HAP-1 (cell line): Measurements from ENCODE around the gene LILRB4.
"Not testable (repeated sequence)": the region's sequence is repeated elsewhere in the genome, so short reads cannot be mapped to it uniquely, and the experiment has no call there.

ENCODE experiments used
- DNase-seq, 2 experiments: peaks; one replicate each; pipeline ENCODE4 v3.0.0-alpha.2; 2016 to 2020; ENCODE audit warnings: low spot score in 2 of 2
- H3K27me3 ChIP-seq: fragments of 250-450 bp; sonication (Bioruptor Pico); 2 replicates; pipeline ENCODE4 v1.5.1; 2020; ENCODE audit warnings: low read depth, mild to moderate bottlenecking, moderate library complexity
- H3K36me3 ChIP-seq: fragments of 250-450 bp; sonication (Bioruptor Pico); replicated peaks from 2 replicates; pipeline ENCODE4 v1.5.1; 2020; ENCODE audit warnings: mild to moderate bottlenecking
- H3K4me1 ChIP-seq: fragments of 250-450 bp; sonication (Bioruptor Pico); 2 replicates; pipeline ENCODE4 v1.5.1; 2020; ENCODE audit warnings: mild to moderate bottlenecking
- H3K4me3 ChIP-seq: fragments of 250-450 bp; sonication (Bioruptor Pico); 2 replicates; pipeline ENCODE4 v1.5.1; 2020; ENCODE audit warnings: mild to moderate bottlenecking, moderate library complexity
- H3K9me3 ChIP-seq: fragments of 250-450 bp; sonication (Bioruptor Pico); 2 replicates; pipeline ENCODE4 v1.5.1; 2020; ENCODE audit warnings: mild to moderate bottlenecking, moderate library complexity
- in situ Hi-C: fragments of 300-500 bp; cut with MboI; formaldehyde crosslinking; loops from 3 replicates; pipeline ENCODE4 v1.14.3; 2020; ENCODE audit warnings: low sequenced_read_pairs, inconsistent platforms, mixed read lengths

Gene LILRB4

DNA sequence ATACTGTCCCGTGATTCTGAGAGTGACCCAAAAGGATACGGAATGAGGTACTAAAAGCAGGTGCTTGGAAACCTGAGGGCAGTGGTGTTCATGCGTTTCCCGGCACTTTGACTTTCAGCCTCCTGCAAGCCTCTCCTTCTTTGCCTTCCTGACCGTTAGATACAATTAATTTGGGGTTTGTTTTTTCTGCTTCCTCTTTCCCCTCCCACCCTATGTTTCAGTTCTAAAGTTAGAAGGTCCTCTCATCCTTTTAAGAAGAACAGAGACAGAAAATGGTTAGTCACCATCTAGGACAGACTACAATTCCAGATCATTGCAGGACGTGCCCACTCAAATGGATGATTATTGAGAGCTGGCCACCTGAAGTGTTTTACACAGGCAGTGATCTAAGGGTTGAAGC lies 1.8 kb upstream of the LILRB4 start:
- DNase-seq = no peak
- H3K36me3 ChIP-seq = no peaks in the 10 kb centered on the region
- no peaks in the 10 kb centered on the region for H3K9me3 ChIP-seq
- no peaks in the 10 kb centered on the region for H3K4me1 ChIP-seq
- in situ Hi-C loops = no loop called here
- no peaks in the 10 kb centered on the region for H3K27me3 ChIP-seq
- H3K4me3 ChIP-seq = no peak overlapping the region

GRCh38 chr19:54661846-54662481 lies 821 bp upstream of the LILRB4 start:
- H3K9me3 ChIP-seq = no peaks in the 10 kb centered on the region
- no peaks in the 10 kb centered on the region for H3K27me3 ChIP-seq
- DNase-seq = no peak
- no peaks in the 10 kb centered on the region for H3K36me3 ChIP-seq
- H3K4me1 ChIP-seq = no peaks in the 10 kb centered on the region
- in situ Hi-C loops = no loop called here
- no peak overlapping the region for H3K4me3 ChIP-seq

DNA sequence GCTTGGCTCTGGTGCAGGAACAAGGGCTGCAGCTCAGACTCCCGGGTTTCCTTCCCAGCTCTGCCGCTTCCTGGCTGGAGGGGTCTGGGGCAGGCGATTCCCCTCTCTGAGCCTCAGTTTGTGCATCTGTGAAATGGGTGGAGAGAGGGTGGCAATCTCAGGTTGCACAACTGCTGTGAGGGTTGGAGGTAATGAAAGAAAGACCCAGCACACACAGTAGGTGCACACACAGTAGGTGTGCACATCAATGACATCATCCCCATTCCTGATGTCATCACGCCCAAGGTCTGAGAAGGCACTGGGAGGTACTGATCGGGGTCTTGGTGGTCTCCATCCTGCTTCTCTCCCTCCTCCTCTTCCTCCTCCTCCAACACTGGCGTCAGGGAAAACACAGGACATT lies 2.7 kb downstream of the LILRB4 start:
- DNase-seq = no peak
- no peaks in the 10 kb centered on the region for H3K4me1 ChIP-seq
- H3K9me3 ChIP-seq = no peaks in the 10 kb centered on the region
- in situ Hi-C loops = no loop called here
- H3K27me3 ChIP-seq = no peaks in the 10 kb centered on the region
- H3K36me3 ChIP-seq = no peaks in the 10 kb centered on the region
- H3K4me3 ChIP-seq = no peak overlapping the region

DNA sequence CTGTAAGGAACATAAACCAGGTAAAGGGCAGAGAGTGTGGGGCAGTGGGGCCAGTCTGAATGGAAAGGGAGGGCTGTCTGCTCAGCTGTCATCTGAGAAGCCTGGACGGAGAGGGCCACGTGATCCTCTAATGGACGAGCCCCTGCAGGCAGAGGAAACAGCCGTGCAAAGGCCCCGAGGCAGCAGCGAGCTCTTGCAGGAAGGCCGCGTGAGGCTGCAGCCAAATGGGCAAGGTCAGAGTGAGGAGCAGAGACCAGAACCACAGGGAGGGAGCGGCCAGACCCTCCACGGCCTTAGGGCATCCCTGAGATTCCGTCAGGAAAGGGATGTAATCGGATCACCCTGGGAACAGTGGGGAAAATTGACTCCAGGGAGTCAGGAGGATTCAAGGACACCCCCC lies 4.4 kb downstream of the LILRB4 start:
- DNase-seq = no peak
- no peaks in the 10 kb centered on the region for H3K4me1 ChIP-seq
- no peaks in the 10 kb centered on the region for H3K9me3 ChIP-seq
- no peak overlapping the region for H3K4me3 ChIP-seq
- H3K36me3 ChIP-seq = no peaks in the 10 kb centered on the region
- H3K27me3 ChIP-seq = no peaks in the 10 kb centered on the region
- in situ Hi-C loops = no loop called here

- in situ Hi-C loops = no loop called here
- H3K27me3 ChIP-seq = no peaks in the 10 kb centered on the region
- H3K4me1 ChIP-seq = no peaks in the 10 kb centered on the region
- DNase-seq = no peak
- no peaks in the 10 kb centered on the region for H3K9me3 ChIP-seq
- H3K36me3 ChIP-seq = no peaks in the 10 kb centered on the region
- H3K4me3 ChIP-seq = no peak overlapping the region
Measured at GRCh38 chr19:54668353-54668752, 5.6 kb downstream of the LILRB4 start.

DNA sequence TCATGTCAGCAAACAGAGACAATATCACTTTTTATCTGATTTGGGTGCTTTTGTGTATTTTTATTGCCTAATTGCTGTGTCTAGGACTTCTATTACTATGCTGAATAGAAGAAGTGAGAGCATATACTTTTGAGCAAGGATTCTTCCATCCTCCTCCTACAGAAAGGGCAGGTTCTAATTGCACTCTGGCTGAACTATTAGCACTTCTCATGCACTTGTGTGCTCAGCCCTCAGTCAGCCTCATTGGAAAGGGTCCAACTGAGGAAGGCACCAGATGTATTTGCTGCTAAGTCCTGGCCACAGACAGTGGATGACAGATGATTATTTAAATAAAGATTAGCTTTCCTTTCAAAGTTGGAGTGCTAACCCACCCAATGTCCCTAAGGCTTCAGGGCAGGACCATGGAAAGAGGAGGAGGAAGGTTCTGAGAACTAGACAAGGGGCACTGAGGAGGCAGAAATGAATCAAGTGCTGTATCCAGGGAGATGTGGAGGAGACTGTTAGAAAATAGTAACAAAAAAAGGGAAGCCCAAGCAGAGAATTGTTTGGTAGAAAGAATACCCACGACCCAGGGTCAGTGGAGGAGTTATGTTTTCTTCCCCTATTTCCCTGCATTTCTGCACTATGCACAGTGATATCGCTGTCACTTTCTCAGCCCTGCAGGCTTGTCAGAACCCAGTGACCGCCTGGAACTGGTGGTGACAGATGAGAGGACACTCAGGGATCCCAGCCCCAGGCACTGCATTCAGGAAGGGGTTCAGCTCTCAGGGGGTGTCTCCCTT lies 8.0 kb downstream of the LILRB4 start:
- in situ Hi-C loops = no loop called here
- no peak for DNase-seq
- Histone ChIP-seq H3K4me1 (no peaks in the 10 kb centered on the region), H3K9me3 (no peaks in the 10 kb centered on the region), H3K36me3 (no peaks in the 10 kb centered on the region), H3K27me3 (no peaks in the 10 kb centered on the region), H3K4me3 (no peak overlapping the region)

DNA sequence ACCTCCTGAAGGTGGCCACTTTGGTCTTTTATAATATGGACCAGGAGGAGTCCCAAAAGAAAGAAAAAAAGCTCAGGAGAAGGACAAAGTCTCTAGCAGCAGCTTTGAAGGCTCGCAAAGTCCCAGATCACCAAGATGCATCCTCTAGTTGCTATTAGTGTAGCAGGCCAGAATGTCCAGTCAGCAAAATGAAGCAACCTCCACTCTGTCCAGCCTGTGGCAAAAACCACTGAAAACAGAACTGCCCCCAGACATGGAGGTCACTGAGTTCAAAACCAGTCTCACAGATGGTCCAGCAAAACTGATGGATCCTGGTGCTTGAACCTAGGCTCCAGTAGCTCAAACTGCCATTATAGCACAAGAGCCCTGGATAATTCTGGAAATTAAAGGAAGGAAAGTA lies 10.4 kb downstream of the LILRB4 start:
- Histone ChIP-seq H3K9me3 (no peaks in the 10 kb centered on the region), H3K4me1 (no peaks in the 10 kb centered on the region), H3K27me3 (no peaks in the 10 kb centered on the region), H3K36me3 (no peaks in the 10 kb centered on the region), H3K4me3 (no peak overlapping the region)
- in situ Hi-C loops = no loop called here
- no peak for DNase-seq

DNA sequence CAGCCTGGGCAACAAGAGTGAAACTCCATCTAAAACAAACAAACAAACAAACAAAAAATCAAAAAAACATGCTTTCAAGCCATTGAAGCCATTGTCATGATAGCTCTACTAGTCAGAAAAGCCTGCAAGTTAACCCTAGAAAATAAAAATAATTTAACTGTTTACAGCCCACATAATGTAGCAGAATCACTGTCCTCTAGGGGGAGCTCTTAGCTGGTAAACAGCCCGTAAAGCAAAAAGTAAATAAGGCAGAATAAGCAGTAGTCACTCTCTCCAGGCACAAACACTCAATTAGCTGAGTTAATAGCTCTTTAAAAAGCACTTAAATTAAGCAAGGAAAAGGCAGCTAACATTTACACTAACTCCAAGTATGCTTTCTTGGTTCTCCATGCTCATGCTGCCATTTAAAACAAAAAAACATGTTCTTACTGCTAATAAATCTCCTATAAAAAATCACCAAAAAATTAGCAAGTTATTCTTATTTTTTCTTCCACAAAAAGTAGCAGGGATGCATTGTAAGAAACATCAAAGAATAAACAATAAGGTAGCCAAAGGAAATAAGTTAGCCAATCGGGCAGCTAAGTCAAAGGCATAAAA lies 11.3 kb downstream of the LILRB4 start:
- Histone ChIP-seq H3K36me3 (no peaks in the 10 kb centered on the region), H3K4me1 (no peaks in the 10 kb centered on the region), H3K4me3 (no peak overlapping the region), H3K9me3 (no peaks in the 10 kb centered on the region), H3K27me3 (no peaks in the 10 kb centered on the region)
- peak; percentile 11 to 14 for DNase-seq
- in situ Hi-C loops = no loop called here

DNA sequence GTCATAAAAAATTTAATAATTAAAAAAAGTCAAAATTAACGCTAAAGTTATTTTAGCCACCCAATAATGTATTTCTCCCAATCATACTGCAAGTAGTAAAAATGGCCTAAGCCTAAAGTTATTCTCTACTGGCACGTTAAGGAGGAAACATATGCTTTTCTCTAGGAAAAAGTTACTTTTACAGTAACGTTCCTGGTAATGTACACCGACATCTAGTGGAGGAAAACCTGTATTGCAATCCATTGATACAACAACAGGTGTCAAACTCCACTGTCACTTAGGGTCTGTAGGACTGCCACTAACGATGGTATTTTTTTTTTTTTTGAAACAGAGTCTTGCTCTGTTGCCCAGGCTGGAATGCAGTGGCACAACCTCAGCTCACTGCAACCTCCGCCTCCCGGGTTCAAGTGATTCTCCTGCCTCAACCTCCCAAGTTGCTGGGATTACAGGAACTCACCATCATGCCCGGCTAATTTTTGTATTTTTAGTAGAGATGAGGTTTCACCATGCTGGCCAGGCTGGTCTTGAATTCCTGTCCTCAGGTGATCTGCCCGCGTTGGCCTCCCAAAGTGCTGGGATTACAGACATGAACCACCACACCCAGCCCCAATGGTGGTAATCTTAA lies 13.5 kb downstream of the LILRB4 start:
- in situ Hi-C loops, H3K36me3 ChIP-seq, H3K4me1 ChIP-seq, H3K4me3 ChIP-seq, H3K9me3 ChIP-seq, H3K27me3 ChIP-seq: not testable (repeated sequence)
- peak in 1 of 2 experiments; percentile 3 for DNase-seq

DNA sequence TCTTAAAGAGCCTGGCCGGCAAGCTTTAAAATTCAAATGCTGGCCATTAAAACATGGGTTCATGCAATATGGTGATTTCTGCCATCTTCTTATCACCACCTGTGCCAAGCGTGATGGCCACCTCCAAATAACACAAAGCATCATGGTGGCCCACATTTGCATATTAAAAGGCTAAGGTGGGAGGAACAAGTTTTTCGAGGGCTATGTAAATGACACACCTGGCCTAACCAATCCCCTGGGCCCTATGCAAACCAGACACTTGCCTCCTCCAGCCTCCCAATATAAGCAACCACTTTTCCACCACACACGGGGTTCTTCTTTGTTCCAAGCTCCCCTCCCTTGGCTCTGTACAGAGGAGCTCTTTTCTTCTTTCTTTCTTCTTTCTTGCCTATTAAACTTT lies 14.4 kb downstream of the LILRB4 start:
- no peaks in the 10 kb centered on the region for H3K27me3 ChIP-seq
- in situ Hi-C loops = no loop called here
- H3K9me3 ChIP-seq = no peaks in the 10 kb centered on the region
- H3K36me3 ChIP-seq = no peaks in the 10 kb centered on the region
- no peak for DNase-seq
- H3K4me1 ChIP-seq = no peaks in the 10 kb centered on the region
- H3K4me3 ChIP-seq = no peak overlapping the region

DNA sequence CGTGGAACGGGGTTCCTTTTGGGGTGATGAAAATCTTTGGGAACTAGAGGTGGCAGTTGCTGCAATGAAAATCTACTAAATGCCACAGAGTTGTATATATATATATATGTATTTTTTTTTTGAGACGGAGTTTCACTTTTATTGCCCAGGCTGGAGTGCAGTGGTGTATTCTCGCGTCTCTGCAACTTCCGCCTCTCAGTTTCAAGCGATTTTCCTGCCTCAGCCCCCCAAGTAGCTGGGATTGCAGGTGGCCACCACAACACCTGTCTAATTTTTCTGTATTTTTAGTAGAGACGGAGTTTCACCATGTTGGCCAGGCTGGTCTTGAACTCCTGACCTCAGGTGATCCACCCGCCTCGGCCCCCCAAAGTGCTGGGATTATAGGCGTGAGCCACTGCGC lies 18.8 kb downstream of the LILRB4 start:
- in situ Hi-C loops, H3K4me3 ChIP-seq, H3K4me1 ChIP-seq, H3K27me3 ChIP-seq, DNase-seq, H3K9me3 ChIP-seq, H3K36me3 ChIP-seq: not testable (repeated sequence)

- in situ Hi-C loops = no loop called here
- no peaks in the 10 kb centered on the region for H3K27me3 ChIP-seq
- no peaks in the 10 kb centered on the region for H3K4me1 ChIP-seq
- DNase-seq = no peak
- no peak overlapping the region for H3K4me3 ChIP-seq
- no peaks in the 10 kb centered on the region for H3K36me3 ChIP-seq
- H3K9me3 ChIP-seq = no peaks in the 10 kb centered on the region
Measured at GRCh38 chr19:54682306-54682856, 19.6 kb downstream of the LILRB4 start.

DNA sequence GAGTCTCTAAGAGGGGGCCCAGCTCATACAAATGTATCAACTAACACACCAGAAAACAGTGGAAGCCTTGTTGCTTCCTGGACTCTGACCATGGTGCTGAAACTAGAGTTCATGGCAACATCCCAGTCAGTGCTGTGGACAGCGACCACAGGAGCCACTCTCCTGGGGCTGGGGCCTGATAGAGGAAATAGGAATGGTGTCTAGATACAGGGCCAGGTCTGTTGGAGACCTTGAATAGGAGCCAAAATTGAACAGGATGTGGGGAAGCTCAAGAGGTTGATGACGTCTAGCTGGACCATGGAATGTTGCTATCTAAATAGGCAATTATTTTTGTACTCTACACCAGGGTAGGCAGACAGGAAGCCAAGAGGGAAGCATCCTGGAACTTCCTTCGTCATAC lies 21.7 kb downstream of the LILRB4 start:
- no peak overlapping the region for H3K4me3 ChIP-seq
- H3K36me3 ChIP-seq = no peaks in the 10 kb centered on the region
- no peaks in the 10 kb centered on the region for H3K9me3 ChIP-seq
- H3K27me3 ChIP-seq = no peaks in the 10 kb centered on the region
- H3K4me1 ChIP-seq = no peaks in the 10 kb centered on the region
- in situ Hi-C loops = no loop called here
- DNase-seq = peak in 1 of 2 experiments; percentile 14
